CMK (cell line): ENCODE data around the gene TIMM44.
A peak's percentile ranks its signal among the peaks of the same experiment; 100 is the strongest.

Experiments
- DNase-seq: peaks from one replicate; pipeline ENCODE4 v3.0.0-alpha.2; 2010; ENCODE audit warnings: low read depth

Gene TIMM44

GRCh38 chr19:7943444-7944176, at the start of gene TIMM44:
Gene TIMM44 (minus strand): TSS chr19:7943666. CDS start chr19:7943651, 15 bp downstream.
- DNase-seq = peak; percentile 98

- no peak for DNase-seq
Measured at GRCh38 chr19:7992575-7992974, 49.1 kb upstream of the TIMM44 start.

GRCh38 chr19:7989071-7989575, 45.7 kb upstream of the TIMM44 start:
- no peak for DNase-seq

GRCh38 chr19:7988307-7988706, 44.8 kb upstream of the TIMM44 start:
- no peak for DNase-seq

GRCh38 chr19:7987114-7987768, 43.8 kb upstream of the TIMM44 start:
- no peak for DNase-seq

- no peak for DNase-seq
Measured at GRCh38 chr19:7986321-7987113, 43.1 kb upstream of the TIMM44 start.

GRCh38 chr19:7985481-7985911, 42.0 kb upstream of the TIMM44 start:
- no peak for DNase-seq

GRCh38 chr19:7983995-7984837, 40.8 kb upstream of the TIMM44 start:
- DNase-seq = no peak

GRCh38 chr19:7983286-7983950, 40.0 kb upstream of the TIMM44 start:
- no peak for DNase-seq

GRCh38 chr19:7982651-7983099, 39.2 kb upstream of the TIMM44 start:
- no peak for DNase-seq

- DNase-seq = no peak
Measured at GRCh38 chr19:7982103-7982502, 38.6 kb upstream of the TIMM44 start.

GRCh38 chr19:7981661-7982060, 38.2 kb upstream of the TIMM44 start:
- no peak for DNase-seq

- DNase-seq = no peak
Measured at GRCh38 chr19:7981199-7981598, 37.7 kb upstream of the TIMM44 start.

GRCh38 chr19:7980635-7981121, 37.2 kb upstream of the TIMM44 start:
- DNase-seq = no peak

- DNase-seq = no peak
Measured at GRCh38 chr19:7980168-7980567, 36.7 kb upstream of the TIMM44 start.

GRCh38 chr19:7979559-7979958, 36.1 kb upstream of the TIMM44 start:
- DNase-seq = no peak

- no peak for DNase-seq
Measured at GRCh38 chr19:7979011-7979410, 35.5 kb upstream of the TIMM44 start.

GRCh38 chr19:7978179-7978825, 34.8 kb upstream of the TIMM44 start:
- no peak for DNase-seq

GRCh38 chr19:7977723-7978040, 34.2 kb upstream of the TIMM44 start:
- no peak for DNase-seq

- no peak for DNase-seq
Measured at GRCh38 chr19:7977021-7977722, 33.7 kb upstream of the TIMM44 start.
